Thoracic aorta (tissue), 2 donors: ENCODE results near the gene RARB. TPM values are rescaled to one million over a fixed set of nuclear protein-coding genes. Genes with fewer than 3 reads are reported as not detected.
A peak's percentile ranks its signal among the peaks of the same experiment; 100 is the strongest.

Experiments
- ATAC-seq: fragments of 150-250 bp; one replicate; pipeline ENCODE4 v1.8.0; 2017; ENCODE audit warnings: low read depth; ENCODE audit not compliant: insufficient number of reproducible peaks, low FRiP score
- DNase-seq: peaks from one replicate; pipeline ENCODE4 v3.0.0-alpha.2; 2020; ENCODE audit warnings: low spot score
- H3K27ac ChIP-seq, 2 donors: fragments of 200-600 bp; sonication (generic); 1 replicate in 1 of 2; 2 replicates in 1 of 2; pipeline ENCODE4 v1.5.1; 2016; ENCODE audit warnings: mild to moderate bottlenecking in 2 of 2, moderate library complexity in 2 of 2
- H3K27me3 ChIP-seq: fragments of 200-600 bp; sonication (generic); replicated peaks from 2 replicates; pipeline ENCODE4 v1.6.0; 2016; ENCODE audit warnings: mild to moderate bottlenecking; ENCODE audit not compliant: insufficient read depth
- H3K36me3 ChIP-seq: fragments of 200-600 bp; sonication (generic); one replicate; pipeline ENCODE4 v1.5.1; 2016
- H3K4me1 ChIP-seq, 2 donors: fragments of 200-600 bp; sonication (generic); 1 replicate in 1 of 2; 2 replicates in 1 of 2; pipeline versions ENCODE4 v1.5.1 to v1.6.0; 2016; ENCODE audit warnings: low read depth in 2 of 2, mild to moderate bottlenecking in 1 of 2; ENCODE audit not compliant: control insufficient read depth in 1 of 2
- H3K4me3 ChIP-seq: fragments of 200-600 bp; sonication (generic); 2 replicates; pipeline ENCODE4 v1.5.1; 2016; ENCODE audit warnings: mild to moderate bottlenecking
- H3K9me3 ChIP-seq: fragments of 200-600 bp; sonication (generic); 2 replicates; pipeline ENCODE4 v1.5.1; 2016
- CTCF ChIP-seq: fragments of 200-600 bp; sonication (generic); IDR thresholded peaks from one replicate; pipeline ENCODE4 v1.5.1; 2019; ENCODE audit warnings: antibody characterized with exemption
- total RNA-seq, 2 donors: library from RNA; depleted of rRNA; stranded (reverse); fragments of >200 nt; gene quantifications; one replicate each; pipeline versions ENCODE4 v1.1.0 to v1.2.3, GENCODE V29; 2016

Gene RARB
- total RNA-seq, 2 donors from 2014 or later, result 3.8 to 12.3 TPM

- Histone ChIP-seq H3K4me3 (no peak overlapping the region), H3K9me3 (no peaks in the 10 kb centered on the region), H3K27me3 (no peaks in the 10 kb centered on the region), H3K36me3 (no peaks in the 10 kb centered on the region), H3K27ac (no peak overlapping the region), H3K4me1 (peaks cover 19 to 34% of the 10 kb centered on the region in 2 donors)
- DNase-seq, result no peak
- peak; percentile 85 for TF ChIP-seq CTCF
- no peak for ATAC-seq
These were observed 166.0 kb downstream of the RARB start for GRCh38 chr3:25594007-25594502.

- H3K27ac ChIP-seq, result no peak overlapping the region
- H3K4me3 ChIP-seq, result no peak overlapping the region
- no peak for TF ChIP-seq CTCF
- no peaks in the 10 kb centered on the region for H3K36me3 ChIP-seq
- ATAC-seq (no peak), DNase-seq (no peak)
- H3K27me3 ChIP-seq, result no peaks in the 10 kb centered on the region
- peaks cover 10 to 18% of the 10 kb centered on the region in 2 donors for H3K4me1 ChIP-seq
- H3K9me3 ChIP-seq, result no peaks in the 10 kb centered on the region
These were observed 169.6 kb downstream of the RARB start for GRCh38 chr3:25597535-25598101.

GRCh38 chr3:25603703-25604102 is 175.6 kb downstream of the RARB start:
- TF ChIP-seq CTCF, result no peak
- DNase-seq (no peak), ATAC-seq (no peak)
- Histone ChIP-seq H3K9me3 (no peaks in the 10 kb centered on the region), H3K4me3 (no peak overlapping the region), H3K27me3 (no peaks in the 10 kb centered on the region), H3K4me1 (peaks cover 13 to 17% of the 10 kb centered on the region in 2 donors), H3K27ac (peak overlapping the region in 1 of 2 donors; percentile 16), H3K36me3 (peaks cover 13% of the 10 kb centered on the region)

GRCh38 chr3:25604107-25604805 is 176.2 kb downstream of the RARB start:
- DNase-seq, result no peak
- peak overlapping the region in 1 of 2 donors; percentile 16 for H3K27ac ChIP-seq
- H3K4me3 ChIP-seq, result no peak overlapping the region
- H3K9me3 ChIP-seq, result no peaks in the 10 kb centered on the region
- no peak for ATAC-seq
- H3K27me3 ChIP-seq, result no peaks in the 10 kb centered on the region
- H3K36me3 ChIP-seq, result peaks cover 13% of the 10 kb centered on the region
- H3K4me1 ChIP-seq, result peaks cover 13 to 17% of the 10 kb centered on the region in 2 donors
- TF ChIP-seq CTCF, result no peak

GRCh38 chr3:25610167-25610566 is 182.1 kb downstream of the RARB start:
- peaks cover 0 to under 1% of the 10 kb centered on the region in 2 donors for H3K4me1 ChIP-seq
- no peak overlapping the region for H3K4me3 ChIP-seq
- no peaks in the 10 kb centered on the region for H3K27me3 ChIP-seq
- peaks cover 40% of the 10 kb centered on the region for H3K36me3 ChIP-seq
- no peaks in the 10 kb centered on the region for H3K9me3 ChIP-seq
- TF ChIP-seq CTCF, result no peak
- no peak for DNase-seq
- no peak overlapping the region for H3K27ac ChIP-seq
- ATAC-seq, result no peak
